Astrocyte (in vitro differentiated cells and primary cell): Measurements from ENCODE around the gene CRYBG1.

ENCODE experiments used
- EZH2 ChIP-seq: IDR thresholded peaks from 2 replicates; pipeline ENCODE4 v1.6.1; 2012; ENCODE audit warnings: mild to moderate bottlenecking, low read length, inconsistent platforms; ENCODE audit not compliant: insufficient read depth
- TF ChIP-seq, protein P1 (sequence below): IDR thresholded peaks from 2 replicates; pipeline ENCODE4 v1.5.1; 2011; ENCODE audit warnings: low read depth, mild to moderate bottlenecking, inconsistent platforms, low read length, moderate library complexity; ENCODE audit not compliant: insufficient read depth

DNA sequence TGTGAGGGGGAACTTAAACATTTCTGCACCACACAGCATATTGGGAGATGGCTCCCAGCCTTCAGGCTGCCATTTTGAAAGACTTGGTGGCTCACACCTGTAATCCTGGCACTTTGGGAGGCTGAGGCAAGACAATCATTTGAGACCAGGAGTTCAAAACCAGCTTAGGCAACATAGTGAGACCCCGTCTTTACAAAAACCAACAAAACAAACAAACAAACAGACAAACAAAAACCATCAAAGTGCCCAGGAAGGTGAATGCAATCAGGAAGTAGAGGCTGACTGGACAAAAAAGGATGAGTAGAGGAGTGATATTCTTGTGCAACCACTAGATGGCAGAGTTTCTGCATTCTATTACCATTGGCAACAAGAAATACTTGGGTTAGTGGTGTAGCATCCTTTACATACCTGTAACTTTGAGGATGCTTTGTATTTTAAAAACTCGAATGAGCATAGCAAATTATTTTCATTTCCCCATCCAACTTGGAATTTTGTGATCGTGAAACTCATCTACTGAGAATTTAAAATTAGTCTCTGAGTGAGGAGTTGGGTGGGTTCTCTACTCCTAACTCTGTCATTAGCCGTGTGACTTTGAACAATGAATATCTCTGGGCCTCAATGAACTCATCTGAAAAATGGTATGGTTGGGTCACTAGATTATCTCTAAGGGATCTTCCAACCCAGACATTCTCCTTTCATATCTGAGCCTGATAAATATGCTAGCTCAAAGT, 84.4 kb downstream of the CRYBG1 start:
- TF ChIP-seq, protein P1, sequence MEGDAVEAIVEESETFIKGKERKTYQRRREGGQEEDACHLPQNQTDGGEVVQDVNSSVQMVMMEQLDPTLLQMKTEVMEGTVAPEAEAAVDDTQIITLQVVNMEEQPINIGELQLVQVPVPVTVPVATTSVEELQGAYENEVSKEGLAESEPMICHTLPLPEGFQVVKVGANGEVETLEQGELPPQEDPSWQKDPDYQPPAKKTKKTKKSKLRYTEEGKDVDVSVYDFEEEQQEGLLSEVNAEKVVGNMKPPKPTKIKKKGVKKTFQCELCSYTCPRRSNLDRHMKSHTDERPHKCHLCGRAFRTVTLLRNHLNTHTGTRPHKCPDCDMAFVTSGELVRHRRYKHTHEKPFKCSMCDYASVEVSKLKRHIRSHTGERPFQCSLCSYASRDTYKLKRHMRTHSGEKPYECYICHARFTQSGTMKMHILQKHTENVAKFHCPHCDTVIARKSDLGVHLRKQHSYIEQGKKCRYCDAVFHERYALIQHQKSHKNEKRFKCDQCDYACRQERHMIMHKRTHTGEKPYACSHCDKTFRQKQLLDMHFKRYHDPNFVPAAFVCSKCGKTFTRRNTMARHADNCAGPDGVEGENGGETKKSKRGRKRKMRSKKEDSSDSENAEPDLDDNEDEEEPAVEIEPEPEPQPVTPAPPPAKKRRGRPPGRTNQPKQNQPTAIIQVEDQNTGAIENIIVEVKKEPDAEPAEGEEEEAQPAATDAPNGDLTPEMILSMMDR = peak; percentile 80
- no peak for TF ChIP-seq EZH2
